Activated effector memory CD4-positive, alpha-beta T cell treated with anti-CD3 and anti-CD28 coated beads, Interleukin-2, amount 50 U/mL, for 16 hours (primary cell): Measurements from ENCODE around the gene DOCK9.
"Not testable (repeated sequence)": the region's sequence is repeated elsewhere in the genome, so short reads cannot be mapped to it uniquely, and the experiment has no call there.

Source experiments
- DNase-seq: peaks from one replicate; pipeline ENCODE4 v3.0.0-alpha.2; 2020

DOCK9 gene

DNA sequence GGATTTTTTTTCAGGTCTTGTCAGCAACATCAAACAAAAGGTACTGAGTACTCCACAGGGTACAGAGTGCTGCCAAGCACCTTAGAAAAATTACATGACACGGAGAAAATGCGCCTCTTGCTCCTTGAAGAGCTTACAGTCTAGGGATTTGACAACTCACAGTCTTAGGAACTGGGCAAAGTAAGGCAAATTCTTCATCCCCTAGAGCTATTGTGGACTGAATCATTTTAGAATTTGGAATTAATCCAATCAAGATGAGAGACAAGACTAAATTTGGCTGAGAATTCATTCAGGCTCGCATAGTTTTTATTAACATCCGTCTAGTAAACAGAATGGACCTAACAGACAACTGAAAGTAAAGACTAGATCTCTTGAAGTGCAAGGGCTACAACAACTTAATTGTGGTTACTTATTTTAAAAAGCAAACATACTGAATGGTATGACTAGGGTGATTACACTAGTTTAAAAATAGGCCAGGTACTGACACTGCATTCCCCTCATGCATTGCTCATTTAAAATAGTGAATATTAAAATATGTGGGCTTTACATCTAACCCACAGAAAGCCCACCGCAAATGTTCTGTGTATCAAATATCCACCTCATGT is 165.6 kb downstream of the DOCK9 start:
- not testable (repeated sequence) for DNase-seq

DNA sequence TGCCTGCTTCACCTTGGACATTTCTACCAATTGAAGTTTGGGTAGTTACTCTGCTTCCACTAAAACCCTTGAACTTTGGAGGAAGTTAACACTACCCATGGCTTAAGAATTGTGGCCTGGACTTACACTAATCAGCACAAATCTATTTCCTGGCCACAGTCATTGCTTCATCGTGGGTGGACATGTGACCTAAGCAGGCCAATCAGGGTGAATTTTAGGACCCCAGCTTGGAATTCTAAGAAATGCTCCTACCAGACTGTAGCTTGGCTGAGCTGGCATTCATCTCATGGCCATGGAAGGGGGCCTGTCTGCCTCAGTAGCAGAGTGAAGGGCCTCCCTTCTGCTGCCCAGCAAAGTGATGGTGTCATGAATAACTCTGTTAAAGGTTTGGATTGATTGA is 167.1 kb downstream of the DOCK9 start:
- DNase-seq = no peak

DNA sequence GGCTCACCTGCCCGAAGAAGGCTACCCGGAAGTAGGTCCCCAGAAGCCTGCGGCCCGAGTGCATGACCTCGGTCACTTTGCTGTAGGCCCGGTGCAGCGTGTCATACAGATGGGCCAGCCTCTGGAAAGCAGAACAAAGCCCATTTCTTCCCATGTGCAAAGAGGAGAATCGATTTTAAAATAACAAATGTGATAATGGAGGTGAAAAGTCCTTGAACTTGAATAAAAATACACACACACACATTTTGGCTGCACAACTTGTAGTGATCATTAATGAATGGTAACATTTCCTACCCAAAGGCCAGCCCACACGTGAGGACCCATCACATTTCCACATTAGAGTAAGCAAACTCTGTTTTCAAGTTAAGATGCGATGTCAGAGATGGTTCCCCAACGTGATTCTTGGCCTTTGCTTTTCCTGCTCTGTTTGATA is 168.5 kb downstream of the DOCK9 start:
- no peak for DNase-seq

DNA sequence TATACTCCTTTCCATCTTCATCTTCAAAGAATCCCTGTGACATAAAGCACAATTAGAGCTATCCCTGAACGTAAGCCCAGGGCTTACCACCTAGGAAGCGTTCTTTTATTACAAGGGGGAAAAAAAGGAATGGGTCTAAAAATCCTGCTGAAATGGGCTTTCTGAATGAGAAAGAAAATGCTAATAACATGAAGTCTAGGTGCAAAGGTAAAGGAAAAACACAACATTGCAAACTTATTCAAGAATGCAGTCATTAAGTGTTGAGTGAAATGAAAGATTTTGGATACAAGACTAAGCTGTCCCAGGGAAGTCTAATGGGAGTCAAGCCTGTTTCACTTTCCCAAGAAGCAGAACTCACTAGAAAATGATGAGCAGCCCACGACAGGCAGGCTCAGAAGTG is 170.1 kb downstream of the DOCK9 start:
- no peak for DNase-seq

DNA sequence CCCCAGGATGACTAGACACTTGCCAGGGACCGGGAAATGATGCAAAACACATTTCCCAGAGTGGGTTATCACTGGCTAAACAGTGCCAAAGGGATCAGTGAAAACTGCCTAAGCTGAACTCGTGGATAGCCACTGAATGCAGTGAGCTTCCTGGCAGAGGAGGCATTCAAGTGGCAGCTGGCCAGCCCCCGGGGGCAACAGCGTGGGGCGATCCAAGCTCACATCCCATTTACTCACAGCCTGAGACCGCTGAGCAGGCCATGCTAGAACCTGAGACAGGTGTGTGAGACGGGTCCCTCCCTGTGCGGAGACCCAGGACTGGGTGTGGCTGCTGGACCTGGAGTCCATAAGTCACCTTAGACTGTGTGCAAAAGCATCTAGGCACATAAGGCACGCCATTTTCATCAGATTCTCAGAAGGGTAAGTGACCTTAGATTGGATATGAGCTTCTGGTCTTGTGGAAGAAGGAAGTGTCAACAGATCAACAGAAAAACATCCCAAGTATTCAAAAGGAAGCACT is 173.5 kb downstream of the DOCK9 start:
- DNase-seq = no peak

GRCh38 chr13:98803921-98804320 is 173.9 kb downstream of the DOCK9 start:
- DNase-seq = no peak

- DNase-seq = no peak
These were observed 174.7 kb downstream of the DOCK9 start for GRCh38 chr13:98803111-98803561.

GRCh38 chr13:98802559-98802958 is 175.3 kb downstream of the DOCK9 start:
- DNase-seq = no peak

- DNase-seq = no peak
These were observed 176.0 kb downstream of the DOCK9 start for GRCh38 chr13:98801626-98802418.

DNA sequence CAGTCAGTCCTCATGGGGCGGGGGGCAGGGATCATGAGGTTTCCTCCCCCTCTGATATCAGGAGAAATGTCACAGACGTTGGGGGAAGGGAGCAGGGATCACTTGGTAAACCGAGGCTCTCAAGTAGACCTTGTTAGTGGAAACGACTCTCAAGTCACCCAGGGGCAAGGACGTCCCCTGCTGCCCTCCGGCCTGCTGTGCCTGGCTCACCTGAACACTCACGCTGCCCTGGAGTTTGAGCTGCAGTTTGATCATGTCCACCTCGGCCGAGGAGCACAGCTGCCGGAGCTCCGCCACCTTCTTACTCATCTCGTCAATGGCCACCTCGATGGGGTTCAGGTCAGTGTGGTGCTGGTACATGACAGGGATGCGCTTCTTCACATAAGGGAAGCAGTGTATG is 177.8 kb downstream of the DOCK9 start:
- no peak for DNase-seq

- no peak for DNase-seq
These were observed 178.8 kb downstream of the DOCK9 start for GRCh38 chr13:98798849-98799645.

DNA sequence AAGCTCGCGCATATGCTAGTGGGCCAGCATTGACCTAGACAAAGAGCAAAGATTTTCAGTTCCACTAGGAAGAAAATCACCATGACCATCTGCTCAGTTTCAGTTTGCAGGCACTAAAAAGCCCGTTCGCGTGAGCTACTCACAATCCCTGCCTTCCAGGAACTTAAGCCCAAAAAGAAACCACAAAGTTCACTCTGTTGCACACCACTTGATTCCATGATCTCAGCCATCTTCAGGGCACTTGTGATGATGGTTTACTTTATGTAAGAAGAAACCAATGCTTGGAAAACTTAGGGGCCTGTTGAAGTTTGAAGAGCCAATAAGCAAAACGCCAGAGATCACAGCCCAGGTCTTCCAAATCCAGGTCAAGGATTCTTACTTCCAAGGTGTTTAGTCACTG is 180.4 kb downstream of the DOCK9 start:
- no peak for DNase-seq

DNA sequence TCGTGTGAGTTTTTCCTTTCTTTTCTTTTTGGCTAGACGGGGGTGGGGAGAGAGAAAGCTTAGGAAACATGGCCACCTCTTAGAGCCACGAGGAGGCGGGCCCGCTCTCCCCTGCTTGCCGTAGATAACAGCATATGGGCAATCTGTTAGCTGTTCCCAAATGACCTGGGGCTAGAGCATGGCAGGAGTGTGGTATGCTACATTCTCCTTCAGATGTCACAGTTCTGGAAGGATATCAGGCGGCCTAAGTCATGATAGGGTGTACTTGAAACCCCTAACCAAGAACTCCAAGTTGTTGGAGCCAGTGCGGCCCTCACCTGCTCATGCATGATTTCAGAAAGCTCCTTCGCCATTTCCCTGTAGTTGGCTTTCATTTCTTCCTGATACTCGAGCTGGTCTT is 181.1 kb downstream of the DOCK9 start:
- no peak for DNase-seq

- DNase-seq = no peak
These were observed 181.7 kb downstream of the DOCK9 start for GRCh38 chr13:98796191-98796590.

DNA sequence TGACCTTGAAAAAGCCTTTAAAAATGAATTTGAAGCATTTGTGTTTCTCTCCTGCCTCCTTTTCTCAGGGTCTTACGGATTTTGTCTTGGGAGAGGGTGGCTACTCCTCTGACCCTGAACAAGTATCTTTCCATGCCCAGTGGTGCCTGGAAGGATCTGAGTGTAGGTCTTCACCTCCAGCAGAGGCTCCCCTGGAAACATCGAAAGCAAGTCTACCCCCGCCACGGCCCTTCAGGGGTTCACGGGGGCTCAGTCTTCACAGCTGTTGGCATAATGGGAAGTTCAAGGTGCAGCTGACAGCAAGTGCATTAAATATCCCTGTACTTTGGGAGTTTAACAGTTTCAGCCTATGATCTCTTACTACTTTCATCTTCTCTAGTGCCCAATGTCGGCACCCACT is 182.6 kb downstream of the DOCK9 start:
- no peak for DNase-seq

- no peak for DNase-seq
These were observed 183.4 kb downstream of the DOCK9 start for GRCh38 chr13:98794498-98794897.

GRCh38 chr13:98792785-98793495 is 184.9 kb downstream of the DOCK9 start:
- DNase-seq = no peak

- no peak for DNase-seq
These were observed 185.5 kb downstream of the DOCK9 start for GRCh38 chr13:98792321-98792720.

GRCh38 chr13:98791611-98792010 is 186.3 kb downstream of the DOCK9 start:
- DNase-seq = no peak

- no peak for DNase-seq
These were observed 189.9 kb downstream of the DOCK9 start for GRCh38 chr13:98787996-98788395.

GRCh38 chr13:98787173-98787572 is 190.7 kb downstream of the DOCK9 start:
- no peak for DNase-seq

DNA sequence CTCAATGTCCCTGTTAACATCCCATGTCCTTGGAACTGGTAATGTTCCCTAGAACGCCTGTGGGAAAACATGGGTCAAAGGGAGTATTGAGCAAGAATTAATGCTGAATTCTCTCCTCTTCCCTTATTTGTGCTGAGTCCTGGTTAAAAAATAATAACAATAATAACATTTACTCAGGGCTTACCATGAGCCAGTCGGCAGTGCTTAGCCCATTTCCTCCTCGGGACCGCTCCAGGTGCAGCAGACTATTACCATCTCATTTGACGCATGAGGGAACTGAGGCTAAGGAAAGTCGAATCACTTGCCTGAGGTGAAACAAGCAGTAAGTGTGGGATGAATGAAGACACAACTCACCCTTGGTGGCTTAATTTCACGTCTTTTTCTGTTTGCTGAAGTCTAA is 191.8 kb downstream of the DOCK9 start:
- DNase-seq = no peak

GRCh38 chr13:98785405-98785804 is 192.5 kb downstream of the DOCK9 start:
- no peak for DNase-seq
